ENCODE measurements around the gene FUCA1. TPM values are rescaled to one million over a fixed set of nuclear protein-coding genes. Genes with fewer than 3 reads are reported as not detected.

Gene FUCA1
- total and polyA plus RNA-seq, 2 donors (not counting 3 experiments of a cell fraction or from before 2014, with no cell fraction given), result 4.9 to 5.6 TPM

GRCh38 chr1:23825762-23826522 lies 42.1 kb downstream of the FUCA1 start:
- DNase-seq (ENCODE audit: low read depth, low spot score) (no peak), FAIRE-seq (no peak)
- intact Hi-C loops (cut with micrococcal nuclease) (loop anchor here (1.0 to 5.0 kb wide), 3 partner anchors 17 to 131 kb away; partner anchors contain the start of genes FUCA1 and PNRC2), dilution Hi-C loops (cut with MboI; ENCODE audit: extremely low pct_ligation_motif_present, low sequenced_read_pairs) (no loop called here)
- H3K9me3 ChIP-seq (replicated peaks; ENCODE audit: control insufficient read depth, insufficient read depth, low read length), result no peaks in the 10 kb centered on the region
- peak overlapping the region; percentile 76 for H3K27ac ChIP-seq (ENCODE audit: insufficient read depth, low read depth, low read length)
- peak overlapping the region; percentile 70 for H3K4me2 ChIP-seq (ENCODE audit: insufficient read depth, low read length)
- ChIA-PET CTCF (interaction anchor here (0.7 to 1.7 kb wide), 8 partner anchors 15 to 126 kb away, joined by 3 to 11 read pairs (median 4); partner anchors contain the start of genes GALE and LYPLA2), POLR2A (interaction anchor here (0.6 to 1.4 kb wide), 5 partner anchors 9 to 1245 kb away, joined by 3 to 6 read pairs (median 5); no protein-coding TSS in a partner anchor)
- peaks cover 9% of the 10 kb centered on the region for H3K4me1 ChIP-seq (ENCODE audit: control insufficient read depth, extremely low read depth, insufficient read depth, low read length)
- H4K20me1 ChIP-seq (replicated peaks; ENCODE audit: control insufficient read depth, extremely low read depth, insufficient read depth, low read length), result no peaks in the 10 kb centered on the region
- H2AFZ ChIP-seq (ENCODE audit: low read depth, low read length), result peak overlapping the region; percentile 81
- H3K4me3 ChIP-seq (replicated peaks in 1 of 3; ENCODE audit: insufficient read depth in 1 of 3, low read depth in 1 of 3, low read length in 3 of 3), result peak overlapping the region in 2 of 3 experiments; percentile 99
- TF ChIP-seq FOS (IDR thresholded peaks at IDR 0.05; ENCODE audit: borderline replicate concordance, insufficient read depth, low read length) (no peak), POLR2AphosphoS5 (IDR thresholded peaks at IDR 0.05; ENCODE audit: insufficient read depth, low read depth, low read length) (no peak), GATA2 (IDR thresholded peaks at IDR 0.05; ENCODE audit: insufficient read depth, insufficient read length, low read depth, low read length) (no peak), MYC (IDR thresholded peaks at IDR 0.05; ENCODE audit: low read depth, low read length) (no peak), CTCF (IDR thresholded peaks at IDR 0.05; ENCODE audit: extremely low read depth in 1 of 2, insufficient read depth in 1 of 2, low read depth in 1 of 2, low read length in 2 of 2) (no peak), JUN (IDR thresholded peaks at IDR 0.05; ENCODE audit: borderline replicate concordance, insufficient read depth, insufficient read length, low read depth) (no peak), EZH2 (IDR thresholded peaks at IDR 0.05; ENCODE audit: borderline replicate concordance, low read depth, low read length, severe bottlenecking) (no peak), POLR2A (IDR thresholded peaks at IDR 0.05; ENCODE audit: low read depth, low read length) (no peak), MAX (IDR thresholded peaks at IDR 0.05; ENCODE audit: insufficient read depth, insufficient read length) (no peak)
- H3K9ac ChIP-seq (replicated peaks; ENCODE audit: extremely low read depth, insufficient read depth, low read length), result peak overlapping the region; percentile 96
- H3K9me1 ChIP-seq (replicated peaks; ENCODE audit: control insufficient read depth, extremely low read depth, insufficient read depth, low read length), result no peaks in the 10 kb centered on the region
- BruUV-seq (replicated peaks), result TSS peak; percentile 79
- H3K36me3 ChIP-seq (ENCODE audit: control insufficient read depth in 2 of 2, extremely low read depth in 1 of 2, insufficient read depth in 2 of 2, low read length in 2 of 2), result no peaks in the 10 kb centered on the region
- peaks cover 6% of the 10 kb centered on the region for H3K79me2 ChIP-seq (ENCODE audit: control insufficient read depth, insufficient read depth, low read length)
- H3K27me3 ChIP-seq (ENCODE audit: control insufficient read depth in 2 of 2, insufficient read depth in 2 of 2, low read length in 2 of 2), result no peaks in the 10 kb centered on the region
